GM21360 (cell line): ENCODE data around the gene CNDP1.

Experiments used
- ATAC-seq: cut with Tn5 transposase; IDR thresholded peaks from one replicate; pipeline ENCODE4 v1.9.1; 2021; ENCODE audit warnings: mild to moderate bottlenecking, moderate library complexity; ENCODE audit not compliant: unreplicated experiment

The CNDP1 gene

GRCh38 chr18:74573053-74573452 lies 38.8 kb downstream of the CNDP1 start:
- ATAC-seq, result no peak

GRCh38 chr18:74574916-74575315 lies 40.6 kb downstream of the CNDP1 start:
- no peak for ATAC-seq

GRCh38 chr18:74577019-74577418 lies 42.7 kb downstream of the CNDP1 start:
- ATAC-seq, result no peak

- no peak for ATAC-seq
Measured at GRCh38 chr18:74579496-74580065, 45.3 kb downstream of the CNDP1 start.

GRCh38 chr18:74582642-74583041 lies 48.3 kb downstream of the CNDP1 start:
- ATAC-seq, result no peak

- ATAC-seq, result no peak
Measured at GRCh38 chr18:74587441-74587840, 53.1 kb downstream of the CNDP1 start.

- ATAC-seq, result no peak
Measured at GRCh38 chr18:74589021-74589420, 54.7 kb downstream of the CNDP1 start.

- ATAC-seq, result no peak
Measured at GRCh38 chr18:74589811-74590210, 55.5 kb downstream of the CNDP1 start.

GRCh38 chr18:74590671-74591070 lies 56.4 kb downstream of the CNDP1 start:
- ATAC-seq, result no peak

- peak; percentile 18 for ATAC-seq
Measured at GRCh38 chr18:74595431-74595830, 61.1 kb downstream of the CNDP1 start.

- ATAC-seq, result peak; percentile 31
Measured at GRCh38 chr18:74597034-74597661, 62.8 kb downstream of the CNDP1 start.

GRCh38 chr18:74597662-74598349 lies 63.5 kb downstream of the CNDP1 start, which contains the start of gene ZNF407:
ZNF407 (plus strand) TSS chr18:74597870; CDS start chr18:74631020, 33,150 bp downstream.
- ATAC-seq, result peak; percentile 65

GRCh38 chr18:74598350-74599001 lies 64.2 kb downstream of the CNDP1 start:
- ATAC-seq, result peak; percentile 58

- no peak for ATAC-seq
Measured at GRCh38 chr18:74604361-74604760, 70.1 kb downstream of the CNDP1 start.

GRCh38 chr18:74604774-74605173 lies 70.5 kb downstream of the CNDP1 start:
- ATAC-seq, result no peak

GRCh38 chr18:74608681-74609080 lies 74.4 kb downstream of the CNDP1 start:
- ATAC-seq, result no peak

GRCh38 chr18:74609535-74609934 lies 75.2 kb downstream of the CNDP1 start:
- no peak for ATAC-seq

GRCh38 chr18:74610051-74610615 lies 75.8 kb downstream of the CNDP1 start:
- peak; percentile 40 for ATAC-seq

GRCh38 chr18:74610860-74611259 lies 76.6 kb downstream of the CNDP1 start:
- no peak for ATAC-seq

GRCh38 chr18:74611765-74612164 lies 77.5 kb downstream of the CNDP1 start:
- ATAC-seq, result no peak

- ATAC-seq, result peak; percentile 54
Measured at GRCh38 chr18:74613381-74613780, 79.1 kb downstream of the CNDP1 start.
